HepG2 (cell line): ENCODE data around the gene DDX20. TPM values are rescaled to one million over a fixed set of nuclear protein-coding genes. Genes with fewer than 3 reads are reported as not detected.
A peak's percentile ranks its signal among the peaks of the same experiment; 100 is the strongest.

ENCODE experiments used
- DR1 ChIP-seq: sonication (generic); formaldehyde crosslinking; IDR thresholded peaks from 2 replicates; pipeline ENCODE4 v1.8.0; 2021; ENCODE audit warnings: mild to moderate bottlenecking, missing genetic modification reagents, inconsistent platforms
- GABPB1 ChIP-seq: IDR thresholded peaks from 2 replicates; pipeline ENCODE4 v1.6.1; 2016; ENCODE audit warnings: mild to moderate bottlenecking, missing genetic modification reagents, moderate library complexity, missing compliant biosample characterization
- IRF2 ChIP-seq: IDR thresholded peaks from 2 replicates; pipeline ENCODE4 v1.6.1; 2018; ENCODE audit warnings: missing genetic modification reagents, missing compliant biosample characterization
- KDM1A ChIP-seq: IDR thresholded peaks from 2 replicates; pipeline ENCODE4 v1.6.1; 2016; ENCODE audit warnings: missing compliant biosample characterization
- KDM2A ChIP-seq: sonication (generic); formaldehyde crosslinking; IDR thresholded peaks from 2 replicates; pipeline ENCODE4 v1.4.0; 2020; ENCODE audit warnings: low read depth, missing genetic modification reagents, borderline replicate concordance
- KDM5A ChIP-seq: fragments of 200-600 bp; sonication (generic); IDR thresholded peaks from 2 replicates; pipeline ENCODE4 v1.7.0; 2018; ENCODE audit warnings: antibody characterized with exemption, mild to moderate bottlenecking, low read length, borderline replicate concordance
- KLF16 ChIP-seq, 2 experiments: sonication (generic) in 1 of 2; formaldehyde crosslinking in 1 of 2; IDR thresholded peaks; 2 replicates each; pipeline versions ENCODE4 v1.6.1 to v1.8.0; 2016 to 2023; ENCODE audit warnings: missing genetic modification reagents in 2 of 2, missing compliant biosample characterization in 1 of 2
- NR3C1 ChIP-seq: sonication (generic); formaldehyde crosslinking; IDR thresholded peaks from 2 replicates; pipeline ENCODE4 v1.4.0; 2020; ENCODE audit warnings: missing genetic modification reagents
- RARA ChIP-seq: IDR thresholded peaks from 2 replicates; pipeline ENCODE4 v1.6.1; 2016; ENCODE audit warnings: missing genetic modification reagents, missing compliant biosample characterization
- SNAI1 ChIP-seq: sonication (generic); formaldehyde crosslinking; IDR thresholded peaks from 2 replicates; pipeline ENCODE4 v1.5.0; 2020; ENCODE audit warnings: mild to moderate bottlenecking, missing genetic modification reagents, borderline replicate concordance
- ZBTB42 ChIP-seq: sonication (generic); formaldehyde crosslinking; IDR thresholded peaks from 2 replicates; pipeline ENCODE4 v1.5.0; 2020; ENCODE audit warnings: mild to moderate bottlenecking, missing genetic modification reagents
- ZNF33A ChIP-seq: sonication (generic); formaldehyde crosslinking; IDR thresholded peaks from 2 replicates; pipeline ENCODE4 v1.5.1; 2020; ENCODE audit warnings: missing genetic modification reagents, mild to moderate bottlenecking, moderate library complexity, borderline replicate concordance
- polyA plus RNA-seq, 8 experiments: library from polyadenylated mRNA; depleted of rRNA in 3 of 8; stranded (reverse) in 7 of 8; unstranded in 1 of 8; fragments of >200 nt; fragmentation: Illumina TruSeq in 4 of 8; extraction: Trizol in 4 of 8; gene quantifications; 2 replicates each; pipeline versions ENCODE4 v1.2.1 to v1.2.3, GENCODE V29; 2011 to 2016; ENCODE audit warnings: low read depth in 4 of 8, missing spikeins in 1 of 8, mixed read lengths in 1 of 8; ENCODE audit not compliant: insufficient read depth in 1 of 8
- total RNA-seq, 5 experiments: library from RNA; depleted of rRNA; stranded (reverse); fragments of >200 nt; fragmentation: Illumina TruSeq; extraction: Trizol; gene quantifications; 2 replicates each; pipeline ENCODE4 v1.2.3, GENCODE V29; 2016; ENCODE audit warnings: low read depth in 1 of 5
- TF ChIP-seq, protein P1 (sequence below): sonication (generic); formaldehyde crosslinking; IDR thresholded peaks from 2 replicates; pipeline ENCODE4 v1.5.1; 2020; ENCODE audit warnings: mild to moderate bottlenecking, missing genetic modification reagents, borderline replicate concordance
- TF ChIP-seq, protein P2 (sequence below): IDR thresholded peaks from 2 replicates; pipeline ENCODE4 v1.6.1; 2016
- TF ChIP-seq, protein P3 (sequence below): sonication (generic); formaldehyde crosslinking; IDR thresholded peaks from 2 replicates; pipeline ENCODE4 v1.8.0; 2022; ENCODE audit warnings: mild to moderate bottlenecking, missing genetic modification reagents; ENCODE audit not compliant: insufficient replicate concordance
- TF ChIP-seq, protein P4 (sequence below): sonication (generic); formaldehyde crosslinking; IDR thresholded peaks from 2 replicates; pipeline ENCODE4 v1.9.0; 2022; ENCODE audit warnings: low read depth, missing genetic modification reagents
- TF ChIP-seq, protein P5 (sequence below): sonication (generic); formaldehyde crosslinking; IDR thresholded peaks from 2 replicates; pipeline ENCODE4 v1.9.0; 2021; ENCODE audit warnings: missing genetic modification reagents, borderline replicate concordance

Gene DDX20
- total and polyA plus RNA-seq, 2 of the 13 experiments (the other 11 are each of a cell fraction or from before 2014, with no cell fraction given): 4.0 to 14.3 TPM

DNA sequence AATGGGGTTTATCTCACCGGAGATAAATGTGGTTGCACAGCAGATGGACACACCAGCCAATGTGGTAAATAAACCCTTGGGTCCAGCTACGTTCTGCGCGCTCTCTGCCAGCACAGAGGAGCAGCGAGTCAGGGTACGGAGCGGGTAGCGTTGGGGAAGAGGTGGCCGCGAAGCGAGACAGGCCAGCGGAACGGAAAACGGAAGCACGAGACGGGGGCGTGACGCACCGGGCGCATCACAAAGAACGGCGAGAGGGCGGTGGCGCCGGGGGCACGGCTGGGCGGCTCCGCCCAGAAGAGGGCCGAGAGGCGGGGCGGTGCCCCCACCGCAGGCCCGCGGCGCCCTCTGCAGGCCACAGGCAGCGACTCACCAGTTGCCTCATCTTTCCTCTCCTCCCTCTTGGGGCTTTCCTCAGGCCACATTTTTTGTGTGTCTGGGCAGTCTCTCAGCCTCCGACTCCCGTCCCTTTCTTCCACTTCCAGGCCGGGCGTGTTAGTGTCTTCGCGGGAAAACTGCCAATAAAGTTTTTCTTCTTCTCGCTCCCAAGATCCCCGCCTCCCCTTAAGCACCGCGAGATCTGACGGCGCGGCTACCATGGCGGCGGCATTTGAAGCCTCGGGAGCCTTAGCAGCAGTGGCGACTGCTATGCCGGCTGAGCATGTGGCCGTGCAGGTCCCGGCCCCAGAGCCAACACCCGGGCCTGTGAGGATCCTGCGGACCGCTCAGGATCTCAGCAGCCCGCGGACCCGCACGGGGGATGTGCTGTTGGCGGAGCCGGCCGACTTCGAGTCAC is at the start of gene DDX20 (continued):
- TF ChIP-seq KLF16 (CRISPR knock-in tag; IDR thresholded peaks at IDR 0.05): peak in 1 of 2 experiments; percentile 94; a peak in 2 of 4 replicates
- TF ChIP-seq, protein P1, sequence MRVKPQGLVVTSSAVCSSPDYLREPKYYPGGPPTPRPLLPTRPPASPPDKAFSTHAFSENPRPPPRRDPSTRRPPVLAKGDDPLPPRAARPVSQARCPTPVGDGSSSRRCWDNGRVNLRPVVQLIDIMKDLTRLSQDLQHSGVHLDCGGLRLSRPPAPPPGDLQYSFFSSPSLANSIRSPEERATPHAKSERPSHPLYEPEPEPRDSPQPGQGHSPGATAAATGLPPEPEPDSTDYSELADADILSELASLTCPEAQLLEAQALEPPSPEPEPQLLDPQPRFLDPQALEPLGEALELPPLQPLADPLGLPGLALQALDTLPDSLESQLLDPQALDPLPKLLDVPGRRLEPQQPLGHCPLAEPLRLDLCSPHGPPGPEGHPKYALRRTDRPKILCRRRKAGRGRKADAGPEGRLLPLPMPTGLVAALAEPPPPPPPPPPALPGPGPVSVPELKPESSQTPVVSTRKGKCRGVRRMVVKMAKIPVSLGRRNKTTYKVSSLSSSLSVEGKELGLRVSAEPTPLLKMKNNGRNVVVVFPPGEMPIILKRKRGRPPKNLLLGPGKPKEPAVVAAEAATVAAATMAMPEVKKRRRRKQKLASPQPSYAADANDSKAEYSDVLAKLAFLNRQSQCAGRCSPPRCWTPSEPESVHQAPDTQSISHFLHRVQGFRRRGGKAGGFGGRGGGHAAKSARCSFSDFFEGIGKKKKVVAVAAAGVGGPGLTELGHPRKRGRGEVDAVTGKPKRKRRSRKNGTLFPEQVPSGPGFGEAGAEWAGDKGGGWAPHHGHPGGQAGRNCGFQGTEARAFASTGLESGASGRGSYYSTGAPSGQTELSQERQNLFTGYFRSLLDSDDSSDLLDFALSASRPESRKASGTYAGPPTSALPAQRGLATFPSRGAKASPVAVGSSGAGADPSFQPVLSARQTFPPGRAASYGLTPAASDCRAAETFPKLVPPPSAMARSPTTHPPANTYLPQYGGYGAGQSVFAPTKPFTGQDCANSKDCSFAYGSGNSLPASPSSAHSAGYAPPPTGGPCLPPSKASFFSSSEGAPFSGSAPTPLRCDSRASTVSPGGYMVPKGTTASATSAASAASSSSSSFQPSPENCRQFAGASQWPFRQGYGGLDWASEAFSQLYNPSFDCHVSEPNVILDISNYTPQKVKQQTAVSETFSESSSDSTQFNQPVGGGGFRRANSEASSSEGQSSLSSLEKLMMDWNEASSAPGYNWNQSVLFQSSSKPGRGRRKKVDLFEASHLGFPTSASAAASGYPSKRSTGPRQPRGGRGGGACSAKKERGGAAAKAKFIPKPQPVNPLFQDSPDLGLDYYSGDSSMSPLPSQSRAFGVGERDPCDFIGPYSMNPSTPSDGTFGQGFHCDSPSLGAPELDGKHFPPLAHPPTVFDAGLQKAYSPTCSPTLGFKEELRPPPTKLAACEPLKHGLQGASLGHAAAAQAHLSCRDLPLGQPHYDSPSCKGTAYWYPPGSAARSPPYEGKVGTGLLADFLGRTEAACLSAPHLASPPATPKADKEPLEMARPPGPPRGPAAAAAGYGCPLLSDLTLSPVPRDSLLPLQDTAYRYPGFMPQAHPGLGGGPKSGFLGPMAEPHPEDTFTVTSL (CRISPR knock-in tag): peak; percentile 57; the same call in 1 of the 2 replicates
- TF ChIP-seq RARA (CRISPR knock-in tag): 0 out of 2 replicates have a peak, but pooled peaks have one; percentile 19
- no peak for TF ChIP-seq SNAI1 (CRISPR knock-in tag)
- peak; percentile 80 for TF ChIP-seq IRF2 (CRISPR knock-in tag)
- TF ChIP-seq NR3C1 (CRISPR knock-in tag): no peak
- no peak for TF ChIP-seq KDM1A (CRISPR knock-in tag)
- TF ChIP-seq DR1 (CRISPR knock-in tag): peak; percentile 67; the same call in 1 of the 2 replicates
- no peak for TF ChIP-seq ZBTB42 (CRISPR knock-in tag)
- TF ChIP-seq KDM5A: peak; percentile 90
- TF ChIP-seq, protein P2, sequence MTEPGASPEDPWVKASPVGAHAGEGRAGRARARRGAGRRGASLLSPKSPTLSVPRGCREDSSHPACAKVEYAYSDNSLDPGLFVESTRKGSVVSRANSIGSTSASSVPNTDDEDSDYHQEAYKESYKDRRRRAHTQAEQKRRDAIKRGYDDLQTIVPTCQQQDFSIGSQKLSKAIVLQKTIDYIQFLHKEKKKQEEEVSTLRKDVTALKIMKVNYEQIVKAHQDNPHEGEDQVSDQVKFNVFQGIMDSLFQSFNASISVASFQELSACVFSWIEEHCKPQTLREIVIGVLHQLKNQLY (CRISPR knock-in tag): peak; percentile 90
- TF ChIP-seq, protein P3, sequence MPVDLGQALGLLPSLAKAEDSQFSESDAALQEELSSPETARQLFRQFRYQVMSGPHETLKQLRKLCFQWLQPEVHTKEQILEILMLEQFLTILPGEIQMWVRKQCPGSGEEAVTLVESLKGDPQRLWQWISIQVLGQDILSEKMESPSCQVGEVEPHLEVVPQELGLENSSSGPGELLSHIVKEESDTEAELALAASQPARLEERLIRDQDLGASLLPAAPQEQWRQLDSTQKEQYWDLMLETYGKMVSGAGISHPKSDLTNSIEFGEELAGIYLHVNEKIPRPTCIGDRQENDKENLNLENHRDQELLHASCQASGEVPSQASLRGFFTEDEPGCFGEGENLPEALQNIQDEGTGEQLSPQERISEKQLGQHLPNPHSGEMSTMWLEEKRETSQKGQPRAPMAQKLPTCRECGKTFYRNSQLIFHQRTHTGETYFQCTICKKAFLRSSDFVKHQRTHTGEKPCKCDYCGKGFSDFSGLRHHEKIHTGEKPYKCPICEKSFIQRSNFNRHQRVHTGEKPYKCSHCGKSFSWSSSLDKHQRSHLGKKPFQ (CRISPR knock-in tag): peak; percentile 17
- TF ChIP-seq ZNF33A (CRISPR knock-in tag): no peak
- TF ChIP-seq, protein P4, sequence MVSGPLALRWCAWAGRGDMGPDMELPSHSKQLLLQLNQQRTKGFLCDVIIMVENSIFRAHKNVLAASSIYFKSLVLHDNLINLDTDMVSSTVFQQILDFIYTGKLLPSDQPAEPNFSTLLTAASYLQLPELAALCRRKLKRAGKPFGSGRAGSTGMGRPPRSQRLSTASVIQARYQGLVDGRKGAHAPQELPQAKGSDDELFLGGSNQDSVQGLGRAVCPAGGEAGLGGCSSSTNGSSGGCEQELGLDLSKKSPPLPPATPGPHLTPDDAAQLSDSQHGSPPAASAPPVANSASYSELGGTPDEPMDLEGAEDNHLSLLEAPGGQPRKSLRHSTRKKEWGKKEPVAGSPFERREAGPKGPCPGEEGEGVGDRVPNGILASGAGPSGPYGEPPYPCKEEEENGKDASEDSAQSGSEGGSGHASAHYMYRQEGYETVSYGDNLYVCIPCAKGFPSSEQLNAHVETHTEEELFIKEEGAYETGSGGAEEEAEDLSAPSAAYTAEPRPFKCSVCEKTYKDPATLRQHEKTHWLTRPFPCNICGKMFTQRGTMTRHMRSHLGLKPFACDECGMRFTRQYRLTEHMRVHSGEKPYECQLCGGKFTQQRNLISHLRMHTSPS: 0 out of 2 replicates have a peak, but pooled peaks have one; percentile 29
- TF ChIP-seq GABPB1 (CRISPR knock-in tag): peak; percentile 92
- TF ChIP-seq, protein P5, sequence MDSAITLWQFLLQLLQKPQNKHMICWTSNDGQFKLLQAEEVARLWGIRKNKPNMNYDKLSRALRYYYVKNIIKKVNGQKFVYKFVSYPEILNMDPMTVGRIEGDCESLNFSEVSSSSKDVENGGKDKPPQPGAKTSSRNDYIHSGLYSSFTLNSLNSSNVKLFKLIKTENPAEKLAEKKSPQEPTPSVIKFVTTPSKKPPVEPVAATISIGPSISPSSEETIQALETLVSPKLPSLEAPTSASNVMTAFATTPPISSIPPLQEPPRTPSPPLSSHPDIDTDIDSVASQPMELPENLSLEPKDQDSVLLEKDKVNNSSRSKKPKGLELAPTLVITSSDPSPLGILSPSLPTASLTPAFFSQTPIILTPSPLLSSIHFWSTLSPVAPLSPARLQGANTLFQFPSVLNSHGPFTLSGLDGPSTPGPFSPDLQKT (CRISPR knock-in tag): no peak
- TF ChIP-seq KDM2A (CRISPR knock-in tag): peak; percentile 95
